ENCODE data around the gene PSG6. TPM values are rescaled to one million over a fixed set of nuclear protein-coding genes. Genes with fewer than 3 reads are reported as not detected.
A peak's percentile ranks its signal among the peaks of the same experiment; 100 is the strongest.
"Not testable (repeated sequence)": the region's sequence is repeated elsewhere in the genome, so short reads cannot be mapped to it uniquely, and the experiment has no call there.

The PSG6 gene
- total and polyA plus RNA-seq, 2 of the 4 experiments (the other 2 are of a cell fraction): 0.18 TPM; not detected in 1

- H3K14ac ChIP-seq (replicated peaks; ENCODE audit: low read depth, low read length); H3K18ac ChIP-seq (ENCODE audit: low read depth, low read length); H3K23ac ChIP-seq (ENCODE audit: low read depth, low read length); H3K27me3 ChIP-seq (ENCODE audit: control insufficient read depth, insufficient read depth, low read length); H3K4me2 ChIP-seq (ENCODE audit: low read depth, low read length); DNase-seq; H3K56ac ChIP-seq (ENCODE audit: extremely low read depth, insufficient read depth, low read length); H2BK5ac ChIP-seq (ENCODE audit: low read depth, low read length, poor library complexity, severe bottlenecking); H4K8ac ChIP-seq (ENCODE audit: low read depth in 2 of 2, low read length in 2 of 2); H3K36me3 ChIP-seq (ENCODE audit: control insufficient read depth, insufficient read depth, low read length); BruUV-seq (replicated peaks); H3K9me1 ChIP-seq (ENCODE audit: insufficient read depth, low read length); H4K5ac ChIP-seq (ENCODE audit: low read depth, low read length); in situ Hi-C loops (cut with MboI; ENCODE audit: low sequenced_read_pairs); H3K9ac ChIP-seq (ENCODE audit: low read depth, low read length); H3K79me1 ChIP-seq (ENCODE audit: low read depth in 1 of 2, low read length in 2 of 2); H2AK9ac ChIP-seq (replicated peaks; ENCODE audit: low read depth, low read length, poor library complexity); H3K9me3 ChIP-seq (ENCODE audit: control insufficient read depth, insufficient read depth, low read length); CTCF ChIA-PET; dilution Hi-C loops (cut with HindIII; ENCODE audit: low sequenced_read_pairs, unreplicated experiment); H2AFZ ChIP-seq (replicated peaks; ENCODE audit: low read length, poor library complexity); H3K4me3 ChIP-seq (ENCODE audit: insufficient read depth, low read depth, low read length); ATAC-seq (ENCODE audit: low read depth); intact Hi-C loops (cut with micrococcal nuclease); H4K91ac ChIP-seq (ENCODE audit: insufficient read depth, low read depth, low read length); POLR2A ChIA-PET (ENCODE audit: unreplicated experiment); H3K4me1 ChIP-seq (ENCODE audit: control insufficient read depth, insufficient read depth, low read length); H3K27ac ChIP-seq (ENCODE audit: insufficient read depth, low read length); H4K20me1 ChIP-seq (ENCODE audit: insufficient read depth, low read length): not testable (repeated sequence)
- 0 out of 2 replicates have a peak overlapping the region, but pooled peaks have one; percentile 24 for H2BK20ac ChIP-seq (ENCODE audit: low read depth, low read length)
- H2AK5ac ChIP-seq (ENCODE audit: low read depth, low read length): peak overlapping the region; percentile 67
- 0 out of 2 replicates have a peak overlapping the region, but pooled peaks have one; percentile 19 for H3K4ac ChIP-seq (ENCODE audit: low read depth, low read length)
- H2BK15ac ChIP-seq (ENCODE audit: low read depth, low read length): 0 out of 3 replicates have a peak overlapping the region, but pooled peaks have one; percentile 22
- WGBS, 2 experiments (ENCODE audit: extremely low coverage in 2 of 2, insufficient read length in 1 of 2): 75% methylated on average over 4 of the region's 7 CpGs; no CpG with 5 or more reads in 1 of the 2 experiments
- 0 out of 2 replicates have a peak overlapping the region, but pooled peaks have one; percentile 8 for H2BK120ac ChIP-seq (ENCODE audit: low read depth, low read length)
Observed at GRCh38 chr19:42890446-42890845, 27.2 kb downstream of the PSG6 start.

Measured in IMR-90 (cell line).